GM10266 (cell line): ENCODE data around the gene REM2.

ENCODE experiments used
- DNase-seq: peaks from one replicate; pipeline ENCODE4 v3.0.0; 2012; ENCODE audit errors: extremely low spot score
- CTCF ChIP-seq: IDR thresholded peaks from 2 replicates; pipeline ENCODE4 v1.5.1; 2012; ENCODE audit warnings: mild to moderate bottlenecking, low read depth; ENCODE audit not compliant: control insufficient read depth, insufficient read depth; ENCODE audit errors: missing control alignments

REM2 gene

GRCh38 chr14:22882064-22882463 is 958 bp upstream of the REM2 start:
- TF ChIP-seq CTCF, result no peak
- peak; percentile 18 for DNase-seq

- DNase-seq, result peak; percentile 46
- TF ChIP-seq CTCF, result no peak
Observed at GRCh38 chr14:22882529-22883172, 371 bp upstream of the REM2 start.

GRCh38 chr14:22884076-22884737 is 1.2 kb downstream of the REM2 start:
- TF ChIP-seq CTCF, result no peak
- DNase-seq, result peak; percentile 15

- peak; percentile 9 for DNase-seq
- TF ChIP-seq CTCF, result no peak
Observed at GRCh38 chr14:22884738-22885523, 1.9 kb downstream of the REM2 start.

- TF ChIP-seq CTCF, result no peak
- no peak for DNase-seq
Observed at GRCh38 chr14:22885975-22886374, 3.0 kb downstream of the REM2 start.

DNA sequence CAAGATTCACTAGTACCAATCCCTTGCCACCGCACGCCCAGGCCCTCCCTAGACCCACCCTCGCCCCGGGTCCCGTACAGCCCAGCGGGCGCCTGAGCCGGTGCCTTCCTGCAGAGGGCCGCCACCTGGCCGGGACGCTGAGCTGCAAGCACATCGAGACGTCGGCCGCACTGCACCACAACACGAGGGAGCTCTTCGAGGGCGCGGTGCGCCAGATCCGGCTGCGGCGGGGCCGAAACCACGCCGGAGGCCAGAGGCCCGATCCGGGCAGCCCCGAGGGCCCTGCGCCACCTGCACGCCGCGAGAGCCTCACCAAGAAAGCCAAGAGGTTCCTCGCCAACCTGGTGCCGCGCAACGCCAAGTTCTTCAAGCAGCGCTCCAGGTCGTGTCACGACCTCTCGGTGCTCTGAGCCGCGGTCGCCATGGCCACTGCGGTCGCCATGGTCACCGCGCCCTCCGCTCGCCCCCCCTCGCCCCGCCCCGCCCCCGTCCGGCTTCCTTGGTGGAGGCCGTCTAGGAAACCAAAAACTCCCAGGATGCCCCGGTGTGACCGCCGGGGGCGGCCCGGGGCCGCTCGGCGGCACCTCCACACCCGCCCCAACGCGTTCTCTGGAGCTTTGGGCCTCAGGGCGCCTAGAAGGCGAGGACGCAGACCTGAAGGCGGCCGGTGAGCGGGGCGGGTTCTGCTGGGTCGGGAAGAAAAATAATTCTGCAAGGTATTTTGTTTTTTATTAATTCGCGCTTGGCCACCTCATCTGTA is 3.7 kb downstream of the REM2 start:
- peak; percentile 44 for TF ChIP-seq CTCF
- DNase-seq, result peak; percentile 91
